SHP77 treated with DMSO at 0.1 percent for 48 hours (cell line): ENCODE measurements around the gene WWC2.

ENCODE experiments used
- DNase-seq: peaks from one replicate; lab custom pipeline; 2025; lab: John Stamatoyannopoulos, UW

Gene WWC2

DNA sequence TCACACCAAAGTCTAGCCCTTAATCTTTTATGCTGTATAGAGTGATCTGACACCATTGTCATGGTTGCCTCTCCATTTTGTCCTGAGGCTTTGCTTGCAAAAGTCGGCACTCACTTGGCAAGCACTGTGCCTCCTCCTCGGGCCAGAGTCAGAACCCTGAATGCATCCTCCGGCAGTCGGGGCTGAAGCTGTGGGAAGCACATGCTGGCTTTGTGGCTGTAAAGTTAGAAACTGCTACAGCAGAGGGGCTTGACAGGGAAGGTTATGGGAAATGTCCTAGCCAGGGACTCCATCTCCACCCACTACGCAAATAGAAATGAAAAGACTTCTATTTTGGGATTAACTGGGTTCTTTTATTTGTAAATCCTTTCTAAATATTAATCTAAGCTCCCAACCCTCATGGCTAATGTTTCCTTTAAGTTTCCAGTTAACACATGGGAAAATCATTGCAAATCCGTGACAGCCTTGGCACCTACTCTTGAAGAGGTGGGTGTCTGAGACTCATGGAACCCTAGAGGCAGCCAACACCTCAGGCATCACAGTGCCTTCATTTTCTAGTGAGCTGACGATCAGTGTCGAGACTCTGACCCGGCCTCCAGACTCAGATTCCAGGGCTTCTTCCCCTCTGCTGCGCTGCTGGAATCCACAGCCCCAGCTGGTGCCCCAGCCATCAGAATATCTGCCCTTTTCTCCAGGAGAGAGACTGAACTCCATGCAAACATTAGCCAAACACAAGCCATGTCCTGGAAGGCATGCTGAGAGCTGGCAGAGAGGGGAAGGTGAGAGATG, 231.1 kb downstream of the WWC2 start:
- DNase-seq, result no peak

GRCh38 chr4:183330841-183331240, 231.8 kb downstream of the WWC2 start:
- no peak for DNase-seq

GRCh38 chr4:183332447-183332846, 233.4 kb downstream of the WWC2 start:
- no peak for DNase-seq

- no peak for DNase-seq
Observed at GRCh38 chr4:183333202-183333601, 234.1 kb downstream of the WWC2 start.

DNA sequence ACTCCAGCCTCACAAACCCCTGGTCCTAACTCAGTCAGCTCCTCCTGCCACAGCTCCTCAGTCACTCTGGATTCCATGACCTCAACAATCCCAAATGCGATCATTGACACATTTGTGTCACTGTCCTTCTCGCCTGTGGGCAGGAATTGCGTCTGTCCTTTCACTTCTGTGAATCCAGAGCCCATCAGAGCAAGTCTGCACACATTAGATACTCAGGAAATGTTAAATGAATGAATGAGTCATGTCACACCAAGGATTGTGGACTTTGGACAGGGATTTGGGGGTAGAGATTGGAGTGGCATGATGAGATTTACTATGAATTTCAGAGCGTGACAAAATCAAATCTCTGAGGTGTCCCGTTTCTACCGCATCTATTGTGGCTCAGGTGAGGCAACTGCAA, 234.9 kb downstream of the WWC2 start:
- DNase-seq, result no peak

DNA sequence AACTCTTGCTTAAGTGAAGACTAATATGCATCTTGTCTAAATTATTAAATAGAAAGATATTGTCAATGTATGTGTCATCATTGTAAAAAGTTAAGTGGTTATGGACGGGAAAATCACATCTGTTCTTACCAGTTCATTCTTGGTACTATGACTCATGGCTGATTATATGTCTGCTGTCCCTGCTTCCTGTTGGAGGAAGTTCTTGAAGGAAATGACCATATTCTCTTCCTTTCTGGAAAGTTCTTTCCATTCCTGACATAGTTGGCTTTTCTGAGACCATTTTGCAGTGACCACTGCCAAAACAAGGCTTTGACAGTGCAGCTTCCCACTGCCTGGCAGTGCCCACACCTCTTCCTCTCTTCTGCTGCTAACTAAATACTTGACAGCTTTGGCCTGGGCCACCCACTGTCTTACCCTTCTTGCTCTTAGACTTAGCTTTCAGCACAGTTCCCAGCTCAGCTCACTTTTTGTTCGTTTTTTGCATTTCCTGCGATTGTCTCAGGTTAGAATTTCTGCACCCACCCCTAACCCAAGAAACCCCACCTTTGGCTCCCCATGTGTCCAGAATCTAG, 236.4 kb downstream of the WWC2 start:
- no peak for DNase-seq

DNA sequence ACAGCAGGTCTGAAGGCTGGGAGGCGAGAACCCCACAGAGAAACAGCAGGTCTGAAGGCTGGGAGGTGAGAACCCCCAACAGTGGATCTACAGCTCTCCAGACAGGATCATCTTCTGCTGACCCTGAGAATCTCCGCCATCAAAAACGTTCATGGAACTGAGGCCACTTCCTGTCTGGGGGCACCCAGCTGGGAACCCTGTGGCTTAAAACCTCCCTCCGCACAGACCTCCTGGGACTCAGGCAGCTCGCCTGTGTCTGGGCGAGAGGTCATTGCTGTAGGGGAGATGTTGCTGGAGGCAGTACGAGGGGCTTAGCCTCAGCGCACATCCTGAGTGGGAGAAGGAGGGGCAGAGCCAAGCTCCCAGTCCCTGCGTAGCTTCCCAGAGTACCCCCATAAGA, 238.3 kb downstream of the WWC2 start:
- DNase-seq, result no peak

DNA sequence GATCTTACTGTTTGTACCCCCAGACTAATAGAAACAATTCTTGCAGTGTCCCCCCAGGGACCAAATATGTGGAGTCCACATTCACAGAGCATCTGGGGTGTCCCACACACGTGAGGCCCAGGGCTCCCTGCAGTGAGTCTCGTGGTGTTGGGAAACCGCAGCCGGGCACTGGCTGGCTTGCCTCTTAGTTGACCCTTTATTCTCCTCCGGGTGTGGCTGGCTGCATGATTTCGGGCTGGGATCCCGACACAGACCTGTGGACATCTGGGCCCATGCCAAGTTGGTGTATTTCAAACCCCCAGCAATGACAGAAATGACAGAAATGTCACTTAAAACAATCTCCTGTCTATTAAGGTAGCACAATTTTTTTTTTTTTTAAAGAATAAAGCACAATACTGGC, 238.8 kb downstream of the WWC2 start:
- DNase-seq, result no peak

- DNase-seq, result no peak
Observed at GRCh38 chr4:183342541-183343533, 243.8 kb downstream of the WWC2 start.

DNA sequence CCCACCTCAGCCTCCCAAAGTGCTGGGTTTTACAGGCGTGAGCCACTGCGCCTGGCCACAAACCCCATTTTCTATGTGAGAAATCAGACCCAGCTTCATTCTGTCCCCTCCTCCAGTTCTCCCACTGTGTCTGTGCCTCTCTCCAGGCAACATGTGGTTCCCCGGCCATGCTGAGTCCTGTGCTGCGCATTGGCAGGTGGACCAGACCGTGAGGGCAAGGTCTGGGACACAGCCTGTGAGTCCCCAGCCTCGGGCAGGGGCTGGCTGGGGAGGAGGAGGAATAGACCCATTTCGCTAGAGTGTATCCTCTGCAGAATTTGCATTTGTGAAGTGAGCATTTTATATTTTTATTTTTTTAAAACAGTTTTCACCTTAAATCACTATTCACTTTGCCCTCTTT, 244.7 kb downstream of the WWC2 start:
- no peak for DNase-seq

DNA sequence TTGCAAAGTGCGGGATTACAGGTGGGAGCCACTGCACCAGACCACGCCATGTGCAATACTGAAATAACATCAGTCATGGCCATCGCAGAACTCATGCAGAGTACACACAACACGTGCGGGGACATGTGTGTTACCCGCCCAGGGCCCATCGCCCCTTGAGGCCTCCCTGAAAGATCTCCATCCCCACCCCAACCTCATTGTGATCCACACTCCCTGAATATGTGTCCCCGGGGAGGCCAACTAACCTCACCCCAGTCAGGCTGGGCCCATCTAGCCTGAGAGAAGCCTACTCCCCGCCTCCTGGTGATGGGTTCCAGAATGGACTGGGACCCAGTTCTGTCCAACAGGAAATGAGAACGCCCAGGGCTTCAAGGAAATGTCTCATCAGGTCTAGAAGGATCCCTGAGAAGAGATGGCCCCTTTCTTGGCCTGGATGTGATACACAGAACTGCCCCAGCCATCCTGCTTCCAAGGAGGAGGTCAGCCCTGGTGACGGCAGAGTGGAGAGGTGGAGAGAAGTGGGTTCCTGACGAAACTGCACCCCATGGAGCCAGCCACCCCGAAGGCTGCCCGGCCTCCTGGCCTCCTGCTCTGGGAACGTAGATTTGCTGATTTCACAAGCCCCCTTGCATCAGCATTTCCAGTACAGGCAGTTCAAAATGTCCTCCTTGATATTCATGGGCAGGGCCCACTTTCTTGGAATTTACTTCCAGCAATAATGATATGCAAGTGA, 245.6 kb downstream of the WWC2 start:
- DNase-seq, result no peak

- no peak for DNase-seq
Observed at GRCh38 chr4:183345261-183345660, 246.2 kb downstream of the WWC2 start.

GRCh38 chr4:183347146-183347545, 248.1 kb downstream of the WWC2 start:
- no peak for DNase-seq

- no peak for DNase-seq
Observed at GRCh38 chr4:183347566-183347965, 248.5 kb downstream of the WWC2 start.

DNA sequence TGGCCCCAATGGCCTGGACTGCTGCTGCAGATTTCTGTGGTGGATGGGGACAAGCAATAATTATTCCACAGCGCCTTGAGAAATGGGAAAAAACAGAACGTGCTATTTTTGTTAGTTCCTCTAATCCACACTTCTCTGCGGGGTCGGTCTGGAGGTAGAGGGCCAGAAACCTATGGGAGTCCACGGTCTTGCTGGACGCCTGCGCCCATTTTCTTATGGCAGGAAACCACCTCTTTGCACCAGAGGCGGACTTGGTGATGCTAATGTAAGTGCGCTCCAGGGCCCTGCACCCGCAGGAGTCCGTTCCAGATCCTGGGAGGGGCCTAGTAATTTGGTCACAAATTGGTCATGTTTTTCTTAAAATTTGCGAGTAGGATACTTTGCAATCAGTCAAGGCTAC, 249.1 kb downstream of the WWC2 start:
- DNase-seq, result no peak

DNA sequence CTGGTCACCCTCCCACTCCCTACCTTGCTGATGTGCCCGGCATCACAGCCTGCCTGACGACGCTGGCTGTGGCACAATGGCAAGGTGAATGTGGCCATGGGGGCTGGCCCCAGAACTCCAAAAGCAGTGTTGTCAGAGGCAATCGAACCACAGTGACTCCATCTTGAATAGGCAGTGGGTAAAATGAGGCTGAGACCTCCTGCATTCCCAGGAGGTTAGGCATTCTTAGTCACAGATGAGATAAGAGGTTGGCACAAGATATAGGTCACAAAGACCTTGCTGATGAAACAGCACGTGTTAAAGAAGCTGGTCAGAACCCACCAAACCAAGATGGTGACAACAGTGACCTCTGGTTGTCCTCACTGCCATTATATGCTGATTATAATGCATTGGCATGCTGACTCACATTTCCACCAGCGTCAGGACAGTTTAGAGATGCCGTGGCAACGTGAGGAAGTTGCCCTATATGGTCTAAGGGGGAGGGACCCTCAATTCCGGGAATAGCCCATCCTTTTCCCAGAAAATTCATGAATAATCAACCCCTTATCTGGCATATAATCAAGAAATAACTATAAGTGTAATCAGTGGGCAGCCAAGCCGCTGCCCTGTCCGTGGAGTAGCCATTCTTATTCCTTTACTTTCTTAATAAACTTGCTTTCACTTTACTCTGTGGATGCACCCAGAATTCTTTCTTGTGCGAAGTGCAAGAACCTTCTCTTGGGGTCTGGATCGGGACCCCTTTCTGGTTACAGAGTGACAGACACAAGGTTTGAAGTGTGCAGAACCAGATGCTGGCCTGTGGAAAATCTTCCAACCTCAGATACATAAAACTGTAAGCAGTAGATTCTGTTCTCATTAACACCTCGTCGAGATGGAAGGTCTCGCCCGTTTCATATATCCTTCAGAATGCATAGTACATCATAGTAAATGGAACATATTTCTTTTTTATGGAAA, 249.9 kb downstream of the WWC2 start:
- no peak for DNase-seq

DNA sequence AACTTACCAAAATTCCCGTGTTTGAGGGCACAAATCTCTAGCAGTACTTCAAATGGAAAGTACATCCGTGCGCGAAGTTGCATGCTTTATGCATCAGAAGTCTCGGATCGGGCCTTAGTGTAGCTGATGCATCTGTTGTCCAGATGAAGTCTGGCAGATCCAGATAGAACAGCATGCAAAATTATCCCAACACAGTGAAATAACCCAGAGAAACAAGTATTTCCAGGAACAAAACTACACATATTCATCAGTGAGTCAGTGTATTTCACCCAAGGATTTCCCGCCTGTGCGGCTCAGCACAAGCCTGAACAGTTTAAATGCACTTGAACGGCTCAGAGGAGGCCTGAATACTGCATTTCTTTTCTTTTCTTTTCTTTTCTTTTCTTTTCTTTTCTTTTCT, 250.6 kb downstream of the WWC2 start:
- no peak for DNase-seq

- no peak for DNase-seq
Observed at GRCh38 chr4:183350317-183351071, 251.4 kb downstream of the WWC2 start.

- DNase-seq, result no peak
Observed at GRCh38 chr4:183352546-183352945, 253.5 kb downstream of the WWC2 start.

- DNase-seq, result no peak
Observed at GRCh38 chr4:183353557-183353956, 254.5 kb downstream of the WWC2 start.
